ENCODE measurements around the gene FXYD4.

DNA sequence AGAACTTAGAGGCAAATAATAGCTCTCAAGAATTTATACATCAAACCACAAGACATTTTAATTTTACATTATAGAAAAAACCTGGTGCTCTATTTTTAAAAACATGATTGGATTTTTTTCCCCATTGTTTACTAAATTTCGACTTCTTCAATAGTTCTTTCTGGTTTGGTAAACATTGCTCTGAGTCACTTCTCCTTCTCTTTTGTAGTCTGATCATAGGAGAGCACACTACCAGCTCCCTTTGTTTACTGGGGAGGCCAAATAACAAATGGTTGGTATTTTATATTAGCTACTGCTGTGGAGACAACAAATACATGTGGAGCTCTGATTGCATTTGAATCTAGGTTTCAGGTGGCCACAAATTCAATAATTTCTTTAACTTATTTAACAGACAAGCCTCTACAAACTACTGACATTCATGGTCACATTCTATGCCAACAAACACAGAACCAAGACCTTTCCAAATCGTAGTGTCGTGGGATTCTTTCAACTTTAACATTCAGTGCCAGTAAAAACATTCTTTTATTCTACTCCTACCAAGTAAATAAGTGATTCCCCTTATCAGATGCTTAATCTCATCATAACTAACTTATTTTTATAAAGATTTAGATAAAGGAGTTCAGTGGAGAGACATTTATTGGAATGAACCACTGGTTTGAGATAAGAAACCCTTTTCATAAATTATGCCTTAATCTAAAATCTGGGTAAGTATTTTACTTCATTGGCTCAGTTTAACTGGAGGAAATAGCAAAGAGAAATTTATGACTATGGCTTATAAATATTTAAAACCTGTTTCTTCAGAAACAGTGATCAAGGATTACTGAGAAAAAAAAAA, 17.7 kb upstream of the FXYD4 start:
- no peak for TF ChIP-seq EZH2phosphoT487 (IDR thresholded peaks at IDR 0.05; ENCODE audit: unreplicated experiment)
- TF ChIP-seq EZH2 (IDR thresholded peaks at IDR 0.05; ENCODE audit: low read depth, unreplicated experiment), result no peak
- TF ChIP-seq, protein P1, sequence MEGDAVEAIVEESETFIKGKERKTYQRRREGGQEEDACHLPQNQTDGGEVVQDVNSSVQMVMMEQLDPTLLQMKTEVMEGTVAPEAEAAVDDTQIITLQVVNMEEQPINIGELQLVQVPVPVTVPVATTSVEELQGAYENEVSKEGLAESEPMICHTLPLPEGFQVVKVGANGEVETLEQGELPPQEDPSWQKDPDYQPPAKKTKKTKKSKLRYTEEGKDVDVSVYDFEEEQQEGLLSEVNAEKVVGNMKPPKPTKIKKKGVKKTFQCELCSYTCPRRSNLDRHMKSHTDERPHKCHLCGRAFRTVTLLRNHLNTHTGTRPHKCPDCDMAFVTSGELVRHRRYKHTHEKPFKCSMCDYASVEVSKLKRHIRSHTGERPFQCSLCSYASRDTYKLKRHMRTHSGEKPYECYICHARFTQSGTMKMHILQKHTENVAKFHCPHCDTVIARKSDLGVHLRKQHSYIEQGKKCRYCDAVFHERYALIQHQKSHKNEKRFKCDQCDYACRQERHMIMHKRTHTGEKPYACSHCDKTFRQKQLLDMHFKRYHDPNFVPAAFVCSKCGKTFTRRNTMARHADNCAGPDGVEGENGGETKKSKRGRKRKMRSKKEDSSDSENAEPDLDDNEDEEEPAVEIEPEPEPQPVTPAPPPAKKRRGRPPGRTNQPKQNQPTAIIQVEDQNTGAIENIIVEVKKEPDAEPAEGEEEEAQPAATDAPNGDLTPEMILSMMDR (conservative IDR thresholded peaks at IDR 0.05; ENCODE audit: low read depth in 2 of 2), result no peak
- TF ChIP-seq POLR2AphosphoS5 (IDR thresholded peaks at IDR 0.05; ENCODE audit: low read depth), result no peak
- TF ChIP-seq REST (IDR thresholded peaks at IDR 0.05; ENCODE audit: unreplicated experiment), result no peak
